Jurkat, Clone E6-1 (cell line): ENCODE data around the gene DENND1A.
"Not testable (repeated sequence)": the region's sequence is repeated elsewhere in the genome, so short reads cannot be mapped to it uniquely, and the experiment has no call there.

ENCODE experiments used
- DNase-seq: peaks from one replicate; pipeline ENCODE4 v3.0.0-alpha.2; 2011; ENCODE audit warnings: low read depth, low spot score
- H3K4me3 ChIP-seq: 2 replicates; pipeline ENCODE4 v1.5.1; 2011; ENCODE audit warnings: mild to moderate bottlenecking, low read length, control low read depth, moderate library complexity

DENND1A gene

GRCh38 chr9:123753669-123754258, 176.2 kb downstream of the DENND1A start:
- H3K4me3 ChIP-seq = no peak overlapping the region
- DNase-seq = no peak

GRCh38 chr9:123753016-123753415, 176.9 kb downstream of the DENND1A start:
- DNase-seq = no peak
- no peak overlapping the region for H3K4me3 ChIP-seq

GRCh38 chr9:123749580-123750202, 180.2 kb downstream of the DENND1A start:
- H3K4me3 ChIP-seq = no peak overlapping the region
- peak; percentile 59 for DNase-seq

GRCh38 chr9:123746765-123747164, 183.2 kb downstream of the DENND1A start:
- DNase-seq = no peak
- no peak overlapping the region for H3K4me3 ChIP-seq

GRCh38 chr9:123745933-123746332, 184.0 kb downstream of the DENND1A start:
- H3K4me3 ChIP-seq = no peak overlapping the region
- DNase-seq = no peak

- no peak overlapping the region for H3K4me3 ChIP-seq
- DNase-seq = no peak
Observed at GRCh38 chr9:123745451-123745850, 184.5 kb downstream of the DENND1A start.

- DNase-seq = no peak
- H3K4me3 ChIP-seq = no peak overlapping the region
Observed at GRCh38 chr9:123743737-123744136, 186.2 kb downstream of the DENND1A start.

GRCh38 chr9:123742009-123742767, 187.7 kb downstream of the DENND1A start:
- no peak overlapping the region for H3K4me3 ChIP-seq
- DNase-seq = no peak

GRCh38 chr9:123741214-123741613, 188.7 kb downstream of the DENND1A start:
- no peak for DNase-seq

GRCh38 chr9:123739902-123740301, 190.0 kb downstream of the DENND1A start:
- DNase-seq = no peak
- H3K4me3 ChIP-seq = no peak overlapping the region

More at GRCh38 chr9:123741214-123741613, 188.7 kb downstream of the DENND1A start:
- H3K4me3 ChIP-seq = no peak overlapping the region

- no peak overlapping the region for H3K4me3 ChIP-seq
- peak; percentile 55 for DNase-seq
Observed at GRCh38 chr9:123739387-123739786, 190.5 kb downstream of the DENND1A start.

GRCh38 chr9:123738648-123739047, 191.3 kb downstream of the DENND1A start:
- DNase-seq = no peak
- H3K4me3 ChIP-seq = no peak overlapping the region

GRCh38 chr9:123735376-123735775, 194.6 kb downstream of the DENND1A start:
- no peak overlapping the region for H3K4me3 ChIP-seq
- DNase-seq = no peak

GRCh38 chr9:123728571-123728970, 201.4 kb downstream of the DENND1A start:
- not testable (repeated sequence) for DNase-seq, H3K4me3 ChIP-seq

GRCh38 chr9:123727332-123727731, 202.6 kb downstream of the DENND1A start:
- DNase-seq = no peak
- H3K4me3 ChIP-seq = no peak overlapping the region

GRCh38 chr9:123725389-123725788, 204.5 kb downstream of the DENND1A start:
- H3K4me3 ChIP-seq = no peak overlapping the region
- DNase-seq = no peak

- DNase-seq = peak; percentile 25
- no peak overlapping the region for H3K4me3 ChIP-seq
Observed at GRCh38 chr9:123724211-123724796, 205.6 kb downstream of the DENND1A start.

GRCh38 chr9:123723135-123723875, 206.6 kb downstream of the DENND1A start:
- no peak overlapping the region for H3K4me3 ChIP-seq
- DNase-seq = no peak

GRCh38 chr9:123722378-123722777, 207.5 kb downstream of the DENND1A start:
- DNase-seq = no peak
- H3K4me3 ChIP-seq = no peak overlapping the region
